ENCODE measurements around the gene IGF2. TPM values are rescaled to one million over a fixed set of nuclear protein-coding genes. Genes with fewer than 3 reads are reported as not detected.

IGF2 gene
- total and polyA plus RNA-seq, 2 of the 8 experiments (the other 6 are each of a cell fraction or from before 2014, with no cell fraction given): 0.74 to 1.5 TPM

DNA sequence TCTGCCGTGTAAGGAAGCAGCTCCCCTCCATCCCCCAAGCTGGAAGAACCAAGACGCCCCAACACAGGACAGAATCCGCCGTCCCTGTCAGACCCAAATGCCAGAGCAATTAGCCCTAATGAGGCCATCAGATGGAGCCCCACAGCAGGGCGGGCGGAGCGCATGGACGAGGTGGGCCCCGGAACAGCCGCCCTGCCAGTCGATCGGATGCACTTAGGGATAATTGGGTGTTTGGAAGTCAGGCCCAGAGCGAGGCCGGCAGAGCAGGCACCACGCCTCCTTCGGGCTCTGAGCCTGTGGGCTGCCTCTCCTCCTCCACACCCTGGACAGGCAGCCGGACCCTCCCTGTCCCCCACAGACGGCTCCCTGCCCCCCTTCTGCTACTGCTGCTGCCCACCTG lies 37.9 kb upstream of the IGF2 start (continued):
- TF ChIP-seq, protein P1, sequence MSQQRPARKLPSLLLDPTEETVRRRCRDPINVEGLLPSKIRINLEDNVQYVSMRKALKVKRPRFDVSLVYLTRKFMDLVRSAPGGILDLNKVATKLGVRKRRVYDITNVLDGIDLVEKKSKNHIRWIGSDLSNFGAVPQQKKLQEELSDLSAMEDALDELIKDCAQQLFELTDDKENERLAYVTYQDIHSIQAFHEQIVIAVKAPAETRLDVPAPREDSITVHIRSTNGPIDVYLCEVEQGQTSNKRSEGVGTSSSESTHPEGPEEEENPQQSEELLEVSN (IDR thresholded peaks at IDR 0.05): no peak
- TF ChIP-seq EGR1 (IDR thresholded peaks at IDR 0.05; ENCODE audit: borderline replicate concordance, low read depth, low read length): no peak

All from H1 (cell line).